Measurements from ENCODE around the gene DUXA.
"Not testable (repeated sequence)": the region's sequence is repeated elsewhere in the genome, so short reads cannot be mapped to it uniquely, and the experiment has no call there.

DUXA gene

GRCh38 chr19:57165846-57166245 lies 1.4 kb downstream of the DUXA start:
- H3K4me1 ChIP-seq (ENCODE audit: control insufficient read depth, insufficient read depth, low read length) = no peaks in the 10 kb centered on the region
- 77 to 80% methylated on average over 7 of the region's 7 CpGs for WGBS, 2 experiments
- no peaks in the 10 kb centered on the region for H3K27me3 ChIP-seq (ENCODE audit: control insufficient read depth, insufficient read depth, low read length, poor library complexity, severe bottlenecking)
- H3K27ac ChIP-seq (ENCODE audit: insufficient read depth, low read depth, low read length, poor library complexity, severe bottlenecking) = no peak overlapping the region
- H3K36me3 ChIP-seq (ENCODE audit: control insufficient read depth, insufficient read depth, low read length) = no peaks in the 10 kb centered on the region
- H3K4me3 ChIP-seq (ENCODE audit: insufficient read depth, low read depth, low read length) = no peak overlapping the region
- H3K9me3 ChIP-seq (ENCODE audit: control insufficient read depth, low read length) = peaks cover under 1% of the 10 kb centered on the region

GRCh38 chr19:57161985-57162539 lies 5.2 kb downstream of the DUXA start:
- H3K27ac ChIP-seq (ENCODE audit: insufficient read depth, low read depth, low read length, poor library complexity, severe bottlenecking) = no peak overlapping the region
- no peak overlapping the region for H3K4me3 ChIP-seq (ENCODE audit: insufficient read depth, low read depth, low read length)
- WGBS, 2 experiments = 76 to 80% methylated on average over 5 of the region's 5 CpGs
- no peaks in the 10 kb centered on the region for H3K4me1 ChIP-seq (ENCODE audit: control insufficient read depth, insufficient read depth, low read length)
- H3K36me3 ChIP-seq (ENCODE audit: control insufficient read depth, insufficient read depth, low read length) = no peaks in the 10 kb centered on the region
- no peaks in the 10 kb centered on the region for H3K27me3 ChIP-seq (ENCODE audit: control insufficient read depth, insufficient read depth, low read length, poor library complexity, severe bottlenecking)
- H3K9me3 ChIP-seq (ENCODE audit: control insufficient read depth, low read length) = peaks cover 6% of the 10 kb centered on the region

GRCh38 chr19:57152921-57153320 lies 14.4 kb downstream of the DUXA start:
- WGBS, 2 experiments = 70 to 77% methylated on average over 5 of the region's 5 CpGs
- no peak overlapping the region for H3K27ac ChIP-seq (ENCODE audit: insufficient read depth, low read depth, low read length, poor library complexity, severe bottlenecking)
- H3K27me3 ChIP-seq (ENCODE audit: control insufficient read depth, insufficient read depth, low read length, poor library complexity, severe bottlenecking) = no peaks in the 10 kb centered on the region
- peaks cover 2% of the 10 kb centered on the region for H3K9me3 ChIP-seq (ENCODE audit: control insufficient read depth, low read length)
- no peaks in the 10 kb centered on the region for H3K4me1 ChIP-seq (ENCODE audit: control insufficient read depth, insufficient read depth, low read length)
- H3K36me3 ChIP-seq (ENCODE audit: control insufficient read depth, insufficient read depth, low read length) = no peaks in the 10 kb centered on the region
- no peak overlapping the region for H3K4me3 ChIP-seq (ENCODE audit: insufficient read depth, low read depth, low read length)

- Histone ChIP-seq H3K27me3 (ENCODE audit: control insufficient read depth, insufficient read depth, low read length, poor library complexity, severe bottlenecking) (no peaks in the 10 kb centered on the region), H3K9me3 (ENCODE audit: control insufficient read depth, low read length) (peaks cover 7% of the 10 kb centered on the region), H3K27ac (ENCODE audit: insufficient read depth, low read depth, low read length, poor library complexity, severe bottlenecking) (no peak overlapping the region), H3K4me1 (ENCODE audit: control insufficient read depth, insufficient read depth, low read length) (no peaks in the 10 kb centered on the region), H3K36me3 (ENCODE audit: control insufficient read depth, insufficient read depth, low read length) (no peaks in the 10 kb centered on the region), H3K4me3 (ENCODE audit: insufficient read depth, low read depth, low read length) (no peak overlapping the region)
- WGBS, 2 experiments = 86% methylated on average over 4 of the region's 4 CpGs
Measured at GRCh38 chr19:57141699-57142098, 25.6 kb downstream of the DUXA start.

GRCh38 chr19:57135797-57136196 lies 31.5 kb downstream of the DUXA start:
- Histone ChIP-seq H3K4me3 (ENCODE audit: insufficient read depth, low read depth, low read length) (no peak overlapping the region), H3K27ac (ENCODE audit: insufficient read depth, low read depth, low read length, poor library complexity, severe bottlenecking) (no peak overlapping the region), H3K27me3 (ENCODE audit: control insufficient read depth, insufficient read depth, low read length, poor library complexity, severe bottlenecking) (no peaks in the 10 kb centered on the region), H3K36me3 (ENCODE audit: control insufficient read depth, insufficient read depth, low read length) (no peaks in the 10 kb centered on the region), H3K9me3 (ENCODE audit: control insufficient read depth, low read length) (peaks cover 3% of the 10 kb centered on the region), H3K4me1 (ENCODE audit: control insufficient read depth, insufficient read depth, low read length) (no peaks in the 10 kb centered on the region)
- 75 to 79% methylated on average over 6 of the region's 6 CpGs for WGBS, 2 experiments

- not testable (repeated sequence) for H3K27me3 ChIP-seq (ENCODE audit: control insufficient read depth, insufficient read depth, low read length, poor library complexity, severe bottlenecking); H3K4me3 ChIP-seq (ENCODE audit: insufficient read depth, low read depth, low read length); H3K9me3 ChIP-seq (ENCODE audit: control insufficient read depth, low read length); H3K27ac ChIP-seq (ENCODE audit: insufficient read depth, low read depth, low read length, poor library complexity, severe bottlenecking); H3K4me1 ChIP-seq (ENCODE audit: control insufficient read depth, insufficient read depth, low read length); H3K36me3 ChIP-seq (ENCODE audit: control insufficient read depth, insufficient read depth, low read length)
- WGBS, 2 experiments = 75 to 87% methylated on average over 3 of the region's 3 CpGs
Measured at GRCh38 chr19:57127403-57127802, 39.9 kb downstream of the DUXA start.

GRCh38 chr19:57123882-57124281 lies 43.4 kb downstream of the DUXA start:
- 84 to 85% methylated on average over 2 to 4 of the region's 4 CpGs for WGBS, 2 experiments

GRCh38 chr19:57118848-57119247 lies 48.4 kb downstream of the DUXA start:
- Histone ChIP-seq H3K36me3 (ENCODE audit: control insufficient read depth, insufficient read depth, low read length) (no peaks in the 10 kb centered on the region), H3K9me3 (ENCODE audit: control insufficient read depth, low read length) (peaks cover 2% of the 10 kb centered on the region), H3K4me1 (ENCODE audit: control insufficient read depth, insufficient read depth, low read length) (no peaks in the 10 kb centered on the region), H3K4me3 (ENCODE audit: insufficient read depth, low read depth, low read length) (no peak overlapping the region), H3K27ac (ENCODE audit: insufficient read depth, low read depth, low read length, poor library complexity, severe bottlenecking) (no peak overlapping the region), H3K27me3 (ENCODE audit: control insufficient read depth, insufficient read depth, low read length, poor library complexity, severe bottlenecking) (no peaks in the 10 kb centered on the region)
- WGBS, 2 experiments = 90 to 92% methylated on average over 32 of the region's 32 CpGs

More at GRCh38 chr19:57123882-57124281, 43.4 kb downstream of the DUXA start:
- no peak overlapping the region for H3K27ac ChIP-seq (ENCODE audit: insufficient read depth, low read depth, low read length, poor library complexity, severe bottlenecking)
- H3K4me3 ChIP-seq (ENCODE audit: insufficient read depth, low read depth, low read length) = no peak overlapping the region
- H3K36me3 ChIP-seq (ENCODE audit: control insufficient read depth, insufficient read depth, low read length) = no peaks in the 10 kb centered on the region
- no peaks in the 10 kb centered on the region for H3K4me1 ChIP-seq (ENCODE audit: control insufficient read depth, insufficient read depth, low read length)
- H3K9me3 ChIP-seq (ENCODE audit: control insufficient read depth, low read length) = peaks cover 2% of the 10 kb centered on the region
- no peaks in the 10 kb centered on the region for H3K27me3 ChIP-seq (ENCODE audit: control insufficient read depth, insufficient read depth, low read length, poor library complexity, severe bottlenecking)

GRCh38 chr19:57113501-57113900 lies 53.8 kb downstream of the DUXA start:
- not testable (repeated sequence) for H3K4me1 ChIP-seq (ENCODE audit: control insufficient read depth, insufficient read depth, low read length); H3K36me3 ChIP-seq (ENCODE audit: control insufficient read depth, insufficient read depth, low read length); H3K27ac ChIP-seq (ENCODE audit: insufficient read depth, low read depth, low read length, poor library complexity, severe bottlenecking); H3K4me3 ChIP-seq (ENCODE audit: insufficient read depth, low read depth, low read length); H3K9me3 ChIP-seq (ENCODE audit: control insufficient read depth, low read length); H3K27me3 ChIP-seq (ENCODE audit: control insufficient read depth, insufficient read depth, low read length, poor library complexity, severe bottlenecking)
- 61 to 69% methylated on average over 5 to 7 of the region's 7 CpGs for WGBS, 2 experiments

GRCh38 chr19:57111329-57111644 lies 56.0 kb downstream of the DUXA start:
- Histone ChIP-seq H3K9me3 (ENCODE audit: control insufficient read depth, low read length) (peaks cover 7% of the 10 kb centered on the region), H3K27me3 (ENCODE audit: control insufficient read depth, insufficient read depth, low read length, poor library complexity, severe bottlenecking) (no peaks in the 10 kb centered on the region), H3K4me3 (ENCODE audit: insufficient read depth, low read depth, low read length) (no peak overlapping the region), H3K27ac (ENCODE audit: insufficient read depth, low read depth, low read length, poor library complexity, severe bottlenecking) (no peak overlapping the region), H3K36me3 (ENCODE audit: control insufficient read depth, insufficient read depth, low read length) (no peaks in the 10 kb centered on the region), H3K4me1 (ENCODE audit: control insufficient read depth, insufficient read depth, low read length) (no peaks in the 10 kb centered on the region)
- 85 to 88% methylated on average over 1 of the region's 1 CpG for WGBS, 2 experiments

All from ectodermal cell (in vitro differentiated cells).